Stimulated activated CD8-positive, alpha-beta memory T cell treated with anti-CD3 and anti-CD28 coated beads, Interleukin-7, amount 100 ng/mL, for 24 hours (primary cell): ENCODE measurements around the gene SDCBP2.
"Not testable (repeated sequence)": the region's sequence is repeated elsewhere in the genome, so short reads cannot be mapped to it uniquely, and the experiment has no call there.

Experiments used
- DNase-seq: peaks from one replicate; pipeline ENCODE4 v3.0.0-alpha.2; 2020; ENCODE audit warnings: low read depth

The SDCBP2 gene

DNA sequence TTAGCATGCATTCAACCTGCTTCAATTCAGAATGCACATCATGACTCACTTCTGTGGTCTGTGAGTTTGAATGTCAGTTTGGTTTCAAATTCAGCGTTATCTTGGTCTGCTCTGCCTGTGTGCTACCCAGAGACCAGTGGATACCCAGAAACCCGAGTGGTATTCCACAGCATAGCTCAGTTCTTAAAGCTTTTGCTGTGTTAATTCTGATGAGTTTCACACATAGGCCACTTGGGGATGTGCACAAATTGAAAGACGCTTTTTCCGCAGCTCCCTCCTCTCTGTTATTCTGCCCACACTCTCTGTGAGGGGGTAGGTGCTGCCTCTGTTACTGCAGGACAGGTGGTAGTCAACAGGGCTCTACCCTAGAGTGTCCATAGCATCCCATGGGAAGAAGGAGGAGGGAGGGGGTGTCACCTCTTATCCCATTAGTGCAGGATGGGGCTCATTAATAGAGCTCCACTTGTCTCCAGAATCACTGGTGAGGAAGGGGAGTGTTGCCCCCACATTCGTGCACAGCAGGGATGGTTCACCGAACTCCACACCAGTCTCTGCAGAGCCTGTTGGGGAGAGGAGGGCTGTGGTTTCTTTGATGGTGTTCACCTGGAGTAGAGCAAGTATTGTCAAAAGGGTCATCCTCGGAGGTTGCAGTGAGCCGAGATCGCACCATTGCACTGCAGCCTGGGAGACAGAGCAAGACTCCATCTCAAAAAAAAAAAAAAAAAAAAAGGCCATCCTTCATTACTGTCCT lies 29.2 kb upstream of the SDCBP2 start:
- no peak for DNase-seq

DNA sequence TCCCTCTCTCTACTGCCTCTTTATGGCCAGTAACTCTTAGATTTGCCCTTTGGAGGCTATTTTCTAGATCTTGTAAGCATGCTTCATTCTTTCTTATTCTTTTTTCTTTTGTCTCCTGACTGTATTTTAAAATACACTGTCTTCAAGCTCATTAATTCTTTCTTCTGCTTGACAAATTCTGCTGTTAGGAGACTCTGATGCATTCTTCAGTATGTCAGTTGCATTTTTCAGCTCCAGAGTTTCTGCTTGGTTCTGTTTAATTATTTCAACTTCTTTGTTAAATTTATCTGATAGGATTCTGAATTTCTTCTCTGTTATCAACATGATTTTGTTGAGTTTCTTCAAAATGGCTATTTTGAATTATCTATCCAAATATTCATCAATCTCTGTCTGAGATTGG lies 25.0 kb upstream of the SDCBP2 start:
- no peak for DNase-seq

DNA sequence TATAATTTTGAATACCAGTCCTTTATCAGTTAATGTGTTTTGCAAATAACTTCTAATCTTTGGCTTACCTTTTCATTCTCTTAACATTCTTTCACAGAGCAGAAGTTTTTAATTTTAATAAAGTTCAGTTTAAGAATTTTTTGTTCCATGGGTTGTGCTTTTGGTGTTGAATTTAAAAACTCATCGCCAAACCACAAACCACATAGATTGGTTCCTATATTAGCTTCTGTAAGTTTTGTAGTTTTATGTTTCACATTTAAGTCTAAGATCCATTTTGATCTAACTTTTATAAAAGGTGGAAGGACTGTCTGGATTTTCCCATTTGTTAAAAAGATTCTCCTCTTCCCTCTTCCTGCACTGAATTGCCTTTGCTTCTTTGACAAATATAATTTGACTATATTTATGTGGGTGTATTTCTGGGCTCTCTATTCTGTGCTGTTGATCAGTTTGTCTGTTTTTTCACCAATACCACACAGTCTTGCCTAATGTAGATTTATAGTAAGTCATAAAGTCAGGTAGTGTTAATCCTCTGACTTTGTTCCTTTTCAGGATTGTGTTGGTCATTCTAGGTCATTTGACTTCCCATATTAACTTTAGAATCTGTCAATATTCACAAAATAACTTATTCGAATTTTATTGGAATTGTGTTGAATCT lies 17.5 kb upstream of the SDCBP2 start:
- DNase-seq: no peak

DNA sequence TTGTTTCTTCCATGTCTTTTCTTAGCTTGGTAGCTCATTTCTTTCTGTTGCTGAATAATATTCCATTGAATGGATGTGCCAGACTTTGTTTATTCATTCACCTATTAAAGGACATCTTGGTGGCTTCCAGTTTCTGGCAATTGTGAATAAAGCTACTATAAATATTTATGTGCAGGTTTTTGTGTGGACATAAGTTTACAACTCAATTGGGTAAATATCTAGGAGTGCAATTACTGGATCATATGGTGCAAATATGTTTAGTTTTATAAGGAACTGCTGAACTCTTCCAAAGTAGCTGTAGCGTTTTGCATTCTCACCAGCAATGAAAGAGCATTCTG lies 16.8 kb upstream of the SDCBP2 start:
- no peak for DNase-seq

DNA sequence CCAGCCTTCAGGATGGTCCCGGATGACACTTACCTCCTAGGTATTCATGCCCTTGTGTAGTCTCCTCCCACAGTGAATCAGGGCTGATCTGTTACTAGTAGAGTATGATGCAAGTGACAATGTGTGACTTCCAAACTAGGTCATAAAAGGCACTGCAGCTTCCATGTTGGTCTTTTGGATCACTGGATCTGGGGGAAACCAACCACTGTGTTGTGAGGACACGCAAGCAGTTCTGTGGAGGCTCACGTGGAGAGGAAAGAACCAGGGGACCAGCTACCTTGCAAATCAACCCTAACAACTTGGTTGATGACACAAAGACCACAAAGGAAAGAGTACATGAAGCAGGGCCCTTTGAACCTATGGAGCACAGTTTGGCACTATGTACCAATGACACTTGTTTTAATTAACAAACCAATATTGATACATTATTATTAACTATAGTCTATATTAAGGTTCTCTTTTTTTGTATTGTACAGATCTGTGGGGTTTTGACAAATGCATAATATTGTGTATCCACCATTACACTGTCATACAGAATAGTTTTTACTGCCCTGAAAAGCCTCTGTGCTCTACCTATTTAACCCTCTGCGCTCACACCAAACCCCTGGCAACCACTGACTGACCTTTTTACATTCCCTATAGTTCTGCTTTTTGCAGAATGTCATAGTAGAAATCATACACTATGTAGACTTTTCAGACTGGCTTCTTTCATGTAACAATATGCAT lies 16.3 kb upstream of the SDCBP2 start:
- no peak for DNase-seq

DNA sequence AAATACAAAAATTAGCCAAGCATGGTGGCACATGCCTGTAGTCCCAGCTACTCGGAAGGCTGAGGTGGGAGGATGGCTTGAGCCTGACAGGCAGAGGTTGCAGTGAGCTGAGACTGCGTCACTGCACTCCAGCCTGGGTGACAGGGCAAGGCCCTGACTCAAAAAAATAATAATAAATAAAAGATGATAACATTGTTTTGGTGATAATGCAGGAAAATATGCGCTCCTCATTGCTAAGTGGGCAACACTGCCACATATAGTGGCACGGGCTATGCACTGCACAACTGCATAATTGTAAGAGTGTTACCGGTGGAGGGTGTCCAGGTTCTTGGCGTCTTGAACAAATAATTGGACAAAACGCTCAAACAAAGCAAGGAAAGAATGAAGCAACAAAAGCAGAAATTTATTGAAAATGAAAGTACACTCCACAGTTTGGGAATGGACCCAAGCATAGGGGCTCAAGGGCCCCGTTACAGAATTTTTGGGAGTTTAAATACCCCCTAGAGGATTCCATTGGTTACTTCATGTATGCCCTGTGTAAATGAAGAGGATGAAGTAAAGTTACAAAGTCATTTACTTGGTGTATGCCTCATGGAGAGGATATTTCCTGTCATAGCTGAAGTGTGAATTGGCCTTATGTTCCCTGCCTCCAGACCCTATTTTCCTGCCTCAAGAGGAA lies 14.6 kb upstream of the SDCBP2 start:
- not testable (repeated sequence) for DNase-seq

DNA sequence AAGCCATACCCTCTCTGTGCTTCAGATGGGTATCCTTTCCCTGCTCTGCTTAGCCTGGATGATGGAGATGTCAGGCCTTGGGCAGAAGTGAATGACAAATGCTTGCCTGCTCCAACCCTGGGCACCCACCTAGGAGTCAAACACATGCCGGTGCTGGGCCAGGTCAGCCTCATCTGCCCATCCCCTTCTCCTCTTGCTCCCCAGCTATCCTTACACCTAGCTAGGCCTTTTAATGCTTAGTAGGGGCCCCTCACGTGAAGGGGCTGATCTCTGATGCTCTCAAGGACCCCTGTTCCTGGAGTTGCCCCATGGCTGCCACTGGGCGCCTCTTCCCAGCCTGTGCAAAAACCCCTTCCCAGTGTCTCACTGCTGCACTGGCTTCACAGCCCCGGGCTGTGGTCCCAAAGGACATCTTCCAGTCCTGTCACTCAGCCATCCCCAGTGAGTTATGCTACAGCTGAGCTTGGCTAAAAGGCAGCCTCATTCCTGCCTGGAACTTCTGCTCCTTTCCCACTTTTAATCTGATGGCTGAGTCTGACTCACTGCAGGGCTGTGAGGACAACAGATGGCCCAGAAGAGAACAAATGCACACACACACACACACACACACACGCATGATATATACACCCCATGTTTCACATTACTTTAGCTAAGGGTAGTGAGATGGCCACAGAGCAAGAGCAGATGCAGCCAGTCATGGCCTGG lies 12.8 kb upstream of the SDCBP2 start:
- DNase-seq: no peak

DNA sequence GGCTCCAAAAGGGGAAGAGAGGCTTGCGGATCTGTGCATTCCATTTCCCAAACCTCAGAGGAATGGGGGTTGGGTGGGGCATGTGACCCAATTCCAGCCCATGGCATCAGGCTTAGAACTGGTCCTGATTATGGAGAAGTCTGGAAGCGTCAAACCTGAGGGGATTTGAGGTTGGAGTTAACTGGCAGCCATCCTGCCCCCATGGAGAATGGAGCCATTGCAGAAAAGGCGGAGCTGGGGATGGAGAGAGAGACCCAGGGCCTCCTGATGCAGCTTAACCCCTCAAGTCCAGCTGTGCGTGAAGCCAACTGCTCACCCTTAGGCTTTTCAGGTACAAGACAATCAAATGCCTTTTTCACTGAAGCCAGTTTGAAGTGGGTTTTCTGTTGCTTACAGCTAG lies 9.9 kb upstream of the SDCBP2 start:
- DNase-seq: no peak

DNA sequence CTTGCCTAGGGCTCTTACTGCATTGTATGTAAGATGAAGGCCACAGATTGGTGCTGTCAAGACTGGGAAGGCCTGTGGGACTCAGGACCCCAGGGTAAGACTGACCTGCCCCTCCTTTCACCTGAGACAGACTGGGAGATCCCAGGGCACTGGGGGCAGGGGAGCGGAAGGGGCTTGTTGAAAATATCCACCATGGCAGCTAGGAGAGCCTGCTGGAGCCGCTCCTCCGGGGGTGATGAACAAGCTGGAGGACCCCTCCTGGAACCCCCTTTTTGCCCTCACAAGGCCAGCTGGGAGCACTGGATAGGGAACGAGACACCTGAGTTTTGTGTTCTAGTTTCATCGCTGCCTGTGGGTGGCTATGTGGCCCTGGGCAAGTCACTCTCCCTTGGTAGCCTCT lies 9.2 kb upstream of the SDCBP2 start:
- DNase-seq: no peak

DNA sequence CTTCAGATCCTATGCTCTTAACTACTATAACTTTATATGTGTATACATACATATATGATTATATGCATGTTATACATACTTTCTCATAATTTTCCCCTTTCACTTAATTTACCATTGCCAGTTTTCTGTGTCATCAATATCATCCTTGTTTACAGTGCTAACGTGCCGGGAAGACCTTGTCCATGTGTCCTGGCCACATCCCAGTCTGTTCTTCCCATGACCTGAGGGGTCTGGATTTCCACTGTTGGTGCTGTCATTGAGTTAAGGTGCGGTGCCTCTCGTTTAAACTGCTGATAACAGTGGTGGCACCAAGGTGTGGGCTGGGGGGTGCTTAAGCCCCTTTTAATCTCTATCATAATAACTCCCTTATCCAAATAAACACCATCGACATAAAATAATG lies 8.5 kb upstream of the SDCBP2 start:
- DNase-seq: no peak

DNA sequence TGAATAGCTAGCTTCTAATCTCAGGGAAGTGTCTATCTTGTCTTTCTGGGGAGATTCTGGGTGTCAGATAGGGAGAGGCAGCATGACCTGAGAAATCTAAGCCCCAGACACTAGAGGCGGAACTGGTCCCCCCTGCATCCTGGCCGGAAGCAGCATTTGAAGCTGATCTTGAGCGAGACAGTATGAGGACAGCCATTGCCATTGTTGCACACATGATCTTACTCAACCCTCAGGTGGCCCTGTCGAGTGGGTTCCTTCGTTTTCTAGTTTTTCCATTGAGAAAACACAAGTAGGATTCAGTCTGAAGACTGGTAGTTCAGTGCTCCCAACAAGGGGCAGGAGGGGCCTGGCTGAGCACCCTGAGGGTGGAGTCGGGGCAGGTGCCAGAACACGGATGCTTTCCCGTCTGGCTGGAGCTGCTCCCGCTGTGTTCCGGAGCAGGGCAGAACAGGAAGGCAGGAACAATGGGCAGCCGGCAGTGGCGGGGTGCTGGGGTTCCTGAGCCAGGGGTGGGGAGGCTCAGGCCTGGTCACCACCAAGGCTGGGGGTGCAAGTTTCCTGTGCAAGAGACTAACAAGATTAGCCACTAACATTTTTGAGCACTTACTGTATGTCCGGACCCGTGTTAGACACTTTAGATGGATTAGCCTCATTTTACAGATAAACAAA lies 7.9 kb upstream of the SDCBP2 start:
- no peak for DNase-seq

DNA sequence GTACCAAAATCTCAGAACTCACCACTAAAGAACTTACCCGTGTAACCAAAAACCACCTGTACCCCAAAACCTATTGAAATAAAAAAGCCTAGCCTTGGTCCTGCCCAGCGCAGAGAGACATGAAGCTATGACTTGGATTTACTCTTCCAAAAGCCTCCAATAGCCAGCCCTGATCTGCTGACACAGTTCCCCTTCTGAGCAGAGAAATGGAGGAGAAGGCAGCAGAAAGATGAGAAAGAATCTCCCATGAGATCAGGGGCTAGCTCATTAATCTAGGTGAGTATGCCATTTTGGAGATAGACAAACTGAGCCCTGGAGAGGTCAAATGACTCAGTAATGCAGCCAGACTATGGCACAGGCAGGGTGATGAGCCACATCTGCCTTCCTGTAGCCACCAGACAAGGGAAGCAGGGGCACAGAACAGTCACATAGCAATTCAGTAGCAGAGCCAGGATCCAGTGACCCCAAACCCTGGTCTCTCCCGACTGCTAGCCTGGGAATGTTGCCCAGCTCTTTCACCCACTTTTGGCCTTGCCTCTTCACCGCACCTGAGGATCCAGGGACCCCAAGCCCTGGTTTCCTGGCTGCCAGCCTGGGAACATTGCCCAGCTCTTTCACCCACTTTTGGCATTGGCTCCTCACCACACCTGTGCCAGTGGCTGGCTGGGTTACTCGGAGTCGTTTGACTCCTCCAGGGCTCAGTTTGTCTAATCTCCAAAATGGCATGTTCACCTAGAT lies 7.2 kb upstream of the SDCBP2 start:
- no peak for DNase-seq

DNA sequence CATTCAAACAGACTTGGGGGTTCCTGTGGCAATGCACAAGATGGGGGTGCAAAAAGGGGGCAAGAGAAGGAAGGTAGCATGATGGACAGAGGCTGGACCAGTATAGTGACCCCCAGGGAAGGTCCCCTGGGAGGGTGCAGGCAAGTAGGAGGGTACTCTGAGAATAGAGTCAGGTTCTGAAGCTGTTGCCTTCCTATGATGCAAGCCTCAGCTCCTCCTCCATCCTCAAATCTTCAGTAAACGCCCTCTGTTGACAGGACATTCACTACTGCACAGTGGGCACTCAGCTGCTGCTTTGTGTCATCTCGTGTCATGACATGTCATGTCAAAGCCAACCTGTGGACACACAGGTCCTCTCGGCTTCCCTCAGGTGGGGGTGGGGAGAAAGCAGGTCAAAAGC lies 5.8 kb upstream of the SDCBP2 start:
- no peak for DNase-seq

DNA sequence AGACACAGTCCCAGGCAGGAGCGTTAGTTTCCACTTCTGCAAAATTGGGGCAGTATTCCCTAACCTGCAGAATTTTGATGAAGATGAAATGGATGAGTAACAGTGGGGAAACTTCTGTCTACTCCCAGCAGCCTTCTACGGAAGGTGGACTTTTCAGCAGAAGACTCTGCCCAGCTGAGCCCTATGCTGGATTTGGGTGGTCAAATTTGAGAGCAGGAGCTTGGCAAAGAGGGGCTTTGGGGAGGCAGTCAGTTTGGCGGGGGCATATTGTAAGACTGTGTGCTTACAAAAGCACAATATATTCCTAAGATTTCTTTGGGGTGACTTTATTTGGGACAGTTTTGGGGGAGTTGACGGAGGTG lies 5.4 kb upstream of the SDCBP2 start:
- DNase-seq: no peak

DNA sequence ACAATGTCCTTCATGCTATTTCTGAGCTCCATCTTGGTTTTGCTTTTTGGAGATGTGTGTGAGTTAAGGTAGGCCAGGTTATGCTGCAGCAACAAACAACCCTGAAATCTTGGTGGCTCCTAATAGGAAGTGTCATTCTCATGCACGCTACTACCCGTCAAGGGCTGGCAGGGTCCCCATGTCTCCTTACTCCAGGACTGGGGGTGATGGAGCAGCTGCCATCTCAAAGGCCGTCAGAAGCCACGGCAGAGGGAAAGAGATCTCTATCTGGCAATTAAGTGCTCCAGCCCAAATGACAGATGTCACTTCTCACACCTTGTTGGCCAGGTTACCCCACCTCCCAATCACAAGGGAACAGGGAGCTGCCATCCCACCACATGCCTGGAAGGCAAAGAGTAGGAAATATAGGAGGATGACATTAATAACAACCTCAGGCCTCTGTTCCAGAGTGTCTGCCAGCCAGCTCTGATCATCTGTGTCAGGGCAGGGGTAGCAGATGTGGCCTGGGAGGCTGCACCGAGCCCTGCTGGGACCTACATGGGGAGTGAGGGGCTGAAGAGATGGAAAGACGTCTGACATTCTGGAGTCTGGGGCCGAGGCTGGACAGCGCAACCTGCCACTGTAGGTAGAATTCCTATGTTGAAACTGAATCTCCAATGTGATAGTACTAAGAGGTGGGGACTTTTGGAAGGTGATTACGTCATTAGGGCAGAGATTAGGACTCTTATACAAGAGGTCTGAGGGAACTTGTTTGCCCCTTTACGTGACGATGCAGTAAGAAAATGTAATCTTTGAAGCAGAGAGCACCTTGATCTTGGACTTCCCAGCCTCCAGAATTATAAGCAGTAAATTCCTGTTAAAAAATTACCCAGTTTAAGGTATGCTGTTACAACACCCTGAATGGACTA lies 4.8 kb upstream of the SDCBP2 start:
- no peak for DNase-seq

DNA sequence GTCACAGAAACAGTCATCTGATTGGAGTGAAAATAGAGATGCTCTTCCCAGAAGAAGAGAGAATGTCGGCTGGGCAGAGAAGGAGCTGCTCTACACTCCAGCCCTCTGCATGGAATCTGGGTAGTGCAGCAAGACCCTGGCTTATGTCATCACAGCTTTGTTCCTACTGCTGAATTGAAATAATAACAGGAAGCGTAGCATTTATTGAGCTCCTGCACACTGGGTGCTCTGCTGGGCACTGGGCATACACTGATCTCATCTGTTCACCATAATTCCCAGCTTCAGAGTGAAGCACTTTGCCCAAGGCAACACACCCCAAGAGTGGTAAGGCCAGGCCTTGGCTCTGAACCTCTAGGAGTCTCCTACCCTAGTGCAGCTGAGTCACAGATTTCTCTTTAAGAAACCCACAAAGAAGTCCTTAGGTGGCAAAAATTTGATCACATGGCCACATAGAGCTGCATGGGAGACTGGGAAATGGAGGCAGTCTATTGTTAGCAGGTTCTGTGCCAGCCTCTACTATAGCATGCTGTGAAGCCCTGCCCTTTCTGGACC lies 3.9 kb upstream of the SDCBP2 start:
- no peak for DNase-seq

DNA sequence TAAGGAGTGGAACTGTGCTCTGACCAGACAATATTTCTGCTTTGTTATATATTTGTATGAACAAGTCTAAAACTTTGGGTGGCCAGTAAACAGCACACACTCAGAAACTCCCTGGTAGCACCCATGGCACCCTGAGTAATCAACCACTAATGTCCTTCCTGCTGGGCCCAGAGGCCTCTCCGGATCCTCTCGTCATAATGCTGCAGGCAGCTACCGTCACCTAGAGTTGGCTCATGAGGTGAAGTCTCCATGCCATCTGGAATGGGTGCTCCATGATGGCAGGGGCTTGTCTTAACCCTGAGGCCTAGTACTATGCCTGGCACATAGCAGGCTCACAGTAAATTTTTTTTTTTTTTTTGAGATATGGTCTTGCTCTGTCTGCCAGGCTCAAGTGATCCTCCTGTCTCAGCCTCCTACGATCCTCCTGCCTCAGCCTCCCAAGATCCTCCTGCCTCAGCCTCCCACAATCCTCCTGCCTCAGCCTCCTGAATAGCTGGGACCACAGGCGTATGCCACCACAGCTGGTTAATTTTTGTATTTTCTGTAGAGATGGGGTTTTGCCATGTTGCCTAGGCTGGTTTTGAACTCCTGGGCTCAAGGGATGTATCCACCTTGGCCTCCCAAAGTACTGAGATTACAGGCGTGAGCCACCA lies 3.0 kb upstream of the SDCBP2 start:
- no peak for DNase-seq

DNA sequence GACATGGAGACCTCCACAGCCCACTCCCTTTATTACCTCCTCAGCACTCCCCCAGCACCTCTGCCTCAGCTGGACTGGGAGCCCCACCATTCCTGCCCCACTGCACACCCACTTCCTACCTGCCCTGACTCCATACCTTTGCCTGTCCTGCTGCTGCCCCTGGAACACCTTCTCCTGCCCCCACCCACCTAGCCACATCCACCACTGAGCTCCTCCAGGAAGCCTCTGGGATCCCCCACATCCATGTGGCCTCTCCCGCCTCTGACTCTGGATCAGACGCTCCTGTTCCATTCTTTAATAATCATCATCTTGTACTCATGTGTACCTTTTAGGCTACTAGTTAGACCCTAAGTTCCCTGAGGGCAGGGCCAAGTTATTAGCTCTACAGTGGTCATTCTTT lies 2.2 kb upstream of the SDCBP2 start:
- DNase-seq: no peak
